ENCODE data around the gene FOXP4.

FOXP4 gene

DNA sequence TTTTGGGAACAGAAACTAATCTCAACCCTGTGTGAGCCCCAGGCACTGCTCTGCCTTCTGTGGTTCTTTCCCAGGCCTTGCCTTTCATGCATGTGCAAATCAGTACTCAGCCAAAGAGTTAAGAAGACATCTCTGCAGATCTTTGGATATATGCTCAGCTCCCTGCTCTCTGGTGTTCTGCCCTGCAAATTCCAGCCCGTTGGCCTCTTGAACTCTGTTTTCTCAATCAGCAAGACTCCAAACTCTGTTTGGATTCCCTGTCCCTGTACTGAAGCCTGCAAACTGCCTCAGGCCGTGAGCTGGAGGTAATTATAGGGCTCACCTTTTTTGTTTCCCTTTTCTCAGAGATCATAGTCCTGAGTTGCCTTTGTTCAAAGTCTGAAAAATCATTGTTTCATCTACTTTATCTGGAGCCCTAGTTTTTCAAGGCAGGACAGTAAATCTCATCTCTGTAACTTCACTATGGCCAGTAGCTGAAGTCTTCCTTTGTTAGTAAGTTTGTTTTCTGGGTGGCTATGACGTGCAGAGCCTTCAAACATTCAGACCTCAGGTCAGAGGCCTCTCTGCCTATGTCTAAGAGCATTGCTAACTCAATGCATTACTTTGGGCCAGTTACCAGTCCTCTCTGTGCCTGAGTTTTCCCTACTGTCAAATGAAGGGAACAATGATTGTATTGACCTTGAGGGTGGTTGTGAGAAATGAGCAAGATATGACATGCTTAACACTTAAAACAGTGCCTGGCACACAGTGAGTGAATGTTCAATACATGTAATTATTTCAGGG lies 76.2 kb downstream of the FOXP4 start:
- no peak for DNase-seq (ENCODE audit: low read depth in 2 of 3, low spot score in 2 of 3)

DNA sequence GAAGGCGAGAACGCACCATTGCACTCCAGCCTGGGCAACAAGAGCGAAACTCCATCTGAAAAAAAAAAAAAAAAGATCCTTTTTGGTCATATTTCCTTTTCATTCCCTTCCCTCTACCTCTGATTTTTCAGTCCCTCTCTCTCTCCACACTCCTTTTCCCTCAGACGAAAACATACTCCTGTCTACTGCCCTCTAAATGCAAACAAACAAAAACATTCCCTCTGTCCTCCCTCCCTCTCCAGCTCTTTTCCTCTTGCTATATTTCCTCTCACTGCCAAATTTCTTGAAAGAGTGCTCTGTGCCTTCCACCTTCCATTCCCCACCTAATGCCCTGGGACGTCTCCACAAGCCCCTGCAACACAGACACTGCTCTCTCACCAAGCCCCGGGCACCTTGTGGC lies 77.1 kb downstream of the FOXP4 start:
- DNase-seq (ENCODE audit: low read depth in 2 of 3, low spot score in 2 of 3) = no peak

DNA sequence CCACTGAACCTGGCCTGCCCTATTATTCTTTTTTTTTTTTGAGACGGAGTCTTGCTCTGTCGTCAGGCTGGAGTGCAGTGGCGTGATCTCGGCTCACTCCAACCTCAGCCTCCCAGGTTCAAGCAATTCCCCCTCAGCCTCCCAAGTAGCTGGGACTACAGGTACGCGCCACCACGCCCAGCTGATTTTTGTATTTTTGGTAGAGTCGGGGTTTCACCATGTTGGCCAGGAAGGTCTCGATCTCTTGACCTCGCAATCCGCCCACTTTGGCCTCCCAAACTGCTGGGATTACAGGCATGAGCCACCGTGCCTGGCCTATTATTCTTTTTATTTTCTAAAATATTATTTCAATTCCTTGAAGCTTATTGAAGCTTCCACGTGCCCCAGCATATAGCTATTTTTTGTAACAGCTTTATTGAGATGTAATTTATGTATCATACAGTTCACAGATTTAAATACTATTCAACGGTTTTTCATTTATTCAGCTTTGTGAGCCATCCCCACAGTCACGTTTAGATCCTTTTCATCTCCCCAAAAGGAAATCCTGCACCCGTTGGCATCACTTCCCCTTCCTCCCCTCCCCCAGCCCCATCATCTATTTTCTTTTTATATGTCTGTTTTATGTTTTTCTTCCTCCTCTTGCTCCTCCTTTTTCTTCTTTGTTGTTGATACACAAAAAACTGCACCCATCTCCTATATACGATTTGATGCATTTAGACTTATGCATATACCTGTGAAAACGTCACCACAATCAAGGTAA lies 78.6 kb downstream of the FOXP4 start:
- no peak for DNase-seq (ENCODE audit: low read depth in 2 of 3, low spot score in 2 of 3)

DNA sequence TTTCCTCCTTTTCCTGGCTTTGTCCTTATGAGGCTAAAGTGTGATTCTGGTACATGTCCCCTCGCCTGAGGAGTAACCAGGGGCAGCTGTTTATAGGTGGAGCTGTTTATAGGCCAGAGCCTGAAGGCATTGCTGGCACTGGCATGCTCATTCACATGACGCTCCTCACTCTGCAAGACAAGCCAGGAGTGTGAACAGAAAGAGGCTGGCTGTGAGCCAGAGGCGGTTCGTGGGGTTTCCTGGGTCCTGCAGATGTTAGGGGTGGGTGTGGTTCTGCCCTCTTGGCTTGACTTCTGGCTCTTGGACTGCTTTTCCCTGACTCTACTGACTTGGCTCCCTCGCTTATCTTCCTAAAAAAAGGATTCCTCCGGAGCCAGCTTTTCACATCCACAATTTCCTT lies 79.3 kb downstream of the FOXP4 start:
- no peak for DNase-seq (ENCODE audit: low read depth in 2 of 3, low spot score in 2 of 3)

DNA sequence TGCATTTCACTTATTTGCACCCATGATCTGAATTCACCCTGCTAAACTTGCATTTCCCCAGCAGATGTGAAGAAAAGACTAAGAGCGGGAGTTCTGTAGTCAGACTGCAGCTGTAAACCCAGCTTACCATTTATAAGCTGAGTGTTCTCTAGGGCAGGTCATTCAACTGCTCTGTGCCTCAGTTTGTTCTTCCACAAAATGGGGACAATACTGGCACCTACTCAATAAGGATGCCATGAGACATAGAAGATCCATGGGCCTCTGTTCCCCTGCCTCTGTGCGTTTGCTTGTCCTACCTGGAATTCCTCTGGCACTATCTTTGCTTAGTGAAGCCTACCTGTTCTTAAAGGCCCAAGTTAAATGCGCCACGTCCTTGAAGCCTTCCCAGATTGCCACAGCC lies 79.8 kb downstream of the FOXP4 start:
- no peak for DNase-seq (ENCODE audit: low read depth in 2 of 3, low spot score in 2 of 3)

DNA sequence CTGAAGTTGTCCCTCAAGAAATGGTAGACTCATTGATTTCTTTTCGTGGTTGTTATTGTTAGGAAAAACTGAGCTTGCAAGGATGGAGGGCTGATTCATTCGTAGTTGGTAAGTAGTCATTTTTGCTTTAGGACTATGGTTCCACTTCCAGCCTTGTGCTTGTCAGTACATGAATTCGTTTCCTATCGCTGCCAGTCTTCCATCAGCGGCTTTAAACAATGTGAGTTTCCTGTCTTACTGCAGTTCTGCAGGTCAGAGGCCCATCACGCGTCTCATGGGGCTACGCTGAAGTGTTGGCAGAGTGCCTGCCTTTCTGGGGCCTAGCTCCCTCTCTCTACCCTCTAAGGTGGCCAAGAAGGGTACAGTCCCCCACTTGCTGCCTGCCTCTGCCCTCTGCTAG lies 80.7 kb downstream of the FOXP4 start:
- DNase-seq (ENCODE audit: low read depth in 2 of 3, low spot score in 2 of 3) = no peak

DNA sequence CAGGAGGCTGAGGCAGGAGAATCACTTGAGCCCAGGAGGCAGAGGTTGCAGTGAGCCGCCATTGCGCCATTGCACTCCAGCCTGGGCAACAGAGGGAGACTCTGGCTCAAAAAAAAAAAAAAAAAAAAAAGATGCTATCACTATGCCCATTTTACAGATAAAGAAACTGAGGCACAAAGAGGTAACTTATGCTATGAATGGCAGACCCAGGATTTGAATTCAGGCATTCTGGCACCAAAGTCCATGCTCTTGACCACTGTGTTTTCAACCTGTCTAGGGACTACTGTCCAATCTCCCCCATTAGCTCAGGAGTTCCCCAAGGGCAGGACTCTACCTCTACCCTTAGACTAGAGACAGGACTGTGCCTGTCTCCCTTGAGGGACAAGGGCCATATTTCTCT lies 82.9 kb downstream of the FOXP4 start:
- no peak for DNase-seq (ENCODE audit: low read depth in 2 of 3, low spot score in 2 of 3)

DNA sequence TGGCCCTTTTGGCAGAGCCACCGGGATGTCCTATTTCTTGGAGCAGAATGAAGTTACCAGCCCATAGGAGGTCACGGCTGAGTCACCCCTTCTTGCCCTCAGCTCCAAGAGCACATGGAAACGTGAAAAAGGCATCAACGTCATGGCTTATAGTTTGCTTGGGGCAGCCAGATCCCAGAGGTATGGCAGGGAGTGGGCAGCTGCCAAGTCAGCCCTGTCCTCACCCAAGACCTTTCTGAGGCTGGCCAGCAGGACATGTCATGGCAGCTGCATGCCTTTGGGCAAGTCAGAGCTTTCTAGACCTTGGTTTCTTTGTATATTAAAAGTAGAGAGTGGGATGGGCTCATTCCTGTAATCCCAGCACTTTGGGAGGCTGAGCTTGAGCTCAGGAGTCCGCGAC lies 83.9 kb downstream of the FOXP4 start:
- DNase-seq (ENCODE audit: low read depth in 2 of 3, low spot score in 2 of 3) = no peak

DNA sequence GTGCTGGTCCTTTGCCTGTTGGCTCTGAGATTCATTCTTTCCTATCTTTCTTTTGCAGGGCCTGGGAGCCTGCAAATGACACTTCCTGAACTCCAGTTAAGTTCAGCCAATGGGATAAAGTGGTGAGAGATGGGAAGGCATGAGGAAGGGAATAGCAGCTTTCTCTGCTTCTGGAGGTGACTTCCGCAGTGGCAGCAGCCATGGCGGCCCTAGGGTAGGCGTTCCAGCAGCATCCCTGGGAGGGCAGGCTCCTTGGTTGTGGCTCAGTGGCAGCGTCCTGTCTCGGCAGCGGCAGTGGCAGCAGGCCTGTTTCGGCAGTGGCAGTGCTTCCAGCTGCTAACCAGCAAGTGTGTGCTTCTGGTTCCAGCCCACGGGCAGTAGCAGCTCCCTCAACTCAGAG lies 84.8 kb downstream of the FOXP4 start:
- DNase-seq (ENCODE audit: low read depth in 2 of 3, low spot score in 2 of 3) = no peak

DNA sequence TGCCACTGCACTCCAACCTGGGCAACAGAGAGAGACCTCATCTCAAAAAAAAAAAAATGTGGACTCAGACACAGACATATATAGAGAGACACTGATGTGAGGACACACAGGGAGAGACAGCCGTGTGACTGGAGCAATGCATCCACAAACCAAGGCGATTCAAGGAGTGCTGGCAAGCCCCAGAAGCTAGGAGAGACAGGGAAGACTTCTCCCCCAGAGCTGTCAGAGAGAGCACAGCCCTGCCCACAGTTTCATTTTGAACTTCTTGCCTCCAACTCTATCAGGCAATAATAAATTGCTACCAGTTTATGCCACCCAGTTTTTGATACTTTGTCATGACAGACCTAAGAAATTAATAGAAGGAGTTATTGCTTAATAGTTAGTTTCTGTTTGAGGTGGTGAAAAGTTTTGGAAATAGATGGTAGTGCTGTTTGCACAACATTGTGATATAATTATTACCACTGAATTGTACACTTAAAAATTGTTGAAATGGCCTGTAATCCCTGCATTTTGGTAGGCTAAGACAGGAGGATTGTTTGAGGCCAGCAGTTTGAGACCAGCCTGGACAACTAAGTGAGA lies 87.0 kb downstream of the FOXP4 start:
- DNase-seq (ENCODE audit: low read depth in 2 of 3, low spot score in 2 of 3) = no peak

DNA sequence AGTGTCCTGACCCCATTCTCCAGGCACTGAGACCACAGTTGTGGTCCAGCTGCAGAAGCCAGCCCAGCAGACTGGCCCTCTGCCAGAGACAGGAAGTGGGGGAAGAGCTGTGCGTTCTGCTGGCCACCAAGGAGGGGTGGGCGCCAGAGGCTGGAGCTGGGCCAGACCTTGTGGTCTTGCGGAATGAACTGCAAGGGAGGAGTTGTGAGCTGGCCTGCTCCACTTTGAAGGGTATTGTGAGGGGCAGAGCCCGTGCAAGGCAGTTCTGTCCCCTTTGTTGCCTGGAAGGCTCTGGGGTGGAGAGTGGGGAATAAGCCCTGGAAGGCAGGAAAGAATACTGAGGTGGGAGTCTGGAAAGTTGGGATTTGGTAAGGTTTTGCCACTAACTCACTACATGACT lies 88.5 kb downstream of the FOXP4 start:
- DNase-seq (ENCODE audit: low read depth in 2 of 3, low spot score in 2 of 3) = no peak

DNA sequence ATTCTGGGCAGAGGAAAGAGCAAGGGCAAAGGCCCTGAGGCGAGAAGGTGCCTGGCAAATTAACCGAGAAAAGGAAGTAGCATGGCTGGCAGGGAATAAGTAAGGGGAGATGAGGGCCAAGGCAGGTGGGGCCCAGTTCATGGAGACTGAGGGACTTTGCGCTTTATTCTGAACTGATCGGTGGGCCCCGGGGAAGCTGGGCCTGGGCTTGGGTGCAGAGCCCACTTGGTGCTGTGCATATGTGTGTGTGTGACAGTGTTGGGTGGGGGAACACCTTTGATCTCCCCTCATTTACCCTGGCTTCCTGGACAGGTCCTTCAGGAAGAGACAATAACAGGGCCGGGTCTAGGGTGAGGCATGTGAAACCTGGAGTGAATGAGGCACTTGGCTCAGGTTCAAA lies 89.2 kb downstream of the FOXP4 start:
- no peak for DNase-seq (ENCODE audit: low read depth in 2 of 3, low spot score in 2 of 3)

DNA sequence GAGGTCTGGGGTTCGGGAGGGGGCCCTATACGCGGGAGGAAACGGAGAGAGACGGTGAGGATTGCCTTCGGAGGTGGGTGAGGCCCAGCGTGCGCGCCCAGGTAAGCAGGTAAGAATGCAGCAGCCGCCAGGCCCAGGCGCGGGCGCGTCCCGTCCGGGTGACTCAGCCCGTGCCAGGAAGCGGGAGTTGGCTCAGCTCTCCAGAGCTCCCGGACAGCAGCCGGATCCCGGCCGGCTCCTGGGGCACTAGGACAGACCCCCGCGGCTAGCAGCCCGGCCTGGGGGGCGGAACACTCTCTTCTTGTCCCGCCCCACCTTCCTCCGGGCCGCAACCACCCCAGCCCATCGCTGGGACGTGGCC lies 90.6 kb downstream of the FOXP4 start:
- DNase-seq (ENCODE audit: low read depth in 2 of 3, low spot score in 2 of 3) = no peak

DNA sequence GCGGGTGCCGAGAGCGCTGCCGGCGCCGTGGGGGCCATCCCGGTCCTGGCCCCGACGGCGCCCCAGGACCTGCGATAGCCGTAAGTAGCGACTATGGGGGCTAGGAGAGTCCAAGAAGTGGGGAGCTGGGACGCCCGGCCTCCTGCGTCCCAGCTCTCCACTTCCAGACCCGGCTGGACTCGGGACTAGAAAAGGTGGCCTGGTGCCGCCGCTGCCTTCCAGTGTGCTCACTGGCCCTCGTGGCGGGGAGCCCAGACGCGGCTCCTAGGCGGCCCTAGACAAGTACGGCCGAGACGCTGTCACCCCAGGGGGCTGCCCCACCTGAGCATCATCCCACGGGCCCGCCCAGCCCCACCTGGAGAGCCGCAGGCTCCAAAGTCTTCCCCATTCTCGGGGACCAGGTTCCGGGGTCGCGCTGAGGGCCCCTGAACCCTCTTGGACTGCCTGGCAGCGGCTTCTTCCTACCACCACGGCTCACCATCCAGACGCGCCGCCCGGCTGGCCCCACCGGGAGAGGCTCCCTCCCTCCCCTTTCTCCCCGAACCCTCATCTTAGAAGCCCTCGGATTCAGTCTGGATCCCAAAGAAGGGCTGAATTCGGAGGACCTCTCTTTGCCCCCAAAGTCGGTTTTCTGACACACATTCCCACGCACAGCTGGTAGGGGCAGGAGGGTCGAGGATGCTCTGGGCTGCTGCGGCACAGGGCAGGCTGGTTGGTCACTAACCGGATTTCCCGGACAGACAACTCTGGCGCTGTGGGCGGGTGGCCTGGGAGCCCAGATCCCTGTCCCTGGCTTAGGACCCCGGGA lies 91.2 kb downstream of the FOXP4 start:
- DNase-seq (ENCODE audit: low read depth in 2 of 3, low spot score in 2 of 3) = no peak

DNA sequence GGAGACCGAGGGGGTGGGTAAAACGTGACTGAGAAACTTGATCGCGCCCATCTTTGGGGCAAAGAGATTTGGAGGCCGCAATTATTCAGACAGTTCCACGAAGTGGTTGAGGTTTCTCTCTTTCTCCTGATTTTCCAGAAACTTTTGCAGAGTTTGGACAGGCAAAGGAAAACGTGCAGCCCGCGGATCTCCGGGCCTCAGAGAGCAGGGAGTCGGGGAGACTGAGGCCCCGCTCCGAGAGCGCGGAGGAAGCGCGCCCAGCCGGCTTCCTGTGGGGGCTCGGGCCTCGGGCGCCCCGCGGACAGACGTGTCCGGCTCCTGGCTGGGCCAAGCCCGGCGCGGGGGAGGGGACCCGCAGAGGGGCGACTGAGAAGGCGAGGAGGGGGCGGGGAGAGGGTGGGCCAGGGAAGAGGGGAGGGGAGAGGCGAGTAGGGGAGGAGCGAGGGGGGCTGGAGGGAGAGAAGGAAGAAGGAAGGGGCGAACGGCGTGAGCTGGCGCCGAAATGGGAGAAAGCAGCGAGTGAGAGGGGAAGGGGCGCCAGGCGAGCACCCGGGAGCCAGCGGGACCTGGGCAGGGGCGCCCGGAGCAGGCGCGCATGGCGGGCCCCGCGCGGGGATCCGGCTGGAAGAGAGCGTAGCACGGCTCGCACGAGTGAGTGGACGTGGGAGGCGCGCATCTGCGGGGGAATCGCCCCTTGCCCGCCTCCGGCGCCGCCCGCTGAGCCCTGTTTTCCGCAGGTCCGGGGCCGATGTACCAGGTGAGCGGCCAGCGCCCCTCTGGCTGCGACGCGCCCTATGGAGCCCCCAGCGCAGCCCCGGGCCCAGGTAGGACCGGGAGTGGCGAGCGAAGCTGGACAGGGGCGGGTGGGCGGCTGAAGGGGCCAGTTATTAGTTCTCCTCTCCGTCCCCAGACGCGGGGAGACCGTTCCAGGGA lies 92.1 kb downstream of the FOXP4 start, which contains the start of gene MDFI:
MDFI (plus strand) TSS at position 467 of the 933 bp plus-strand sequence; CDS start at position 749, 282 bp downstream.
- no peak for DNase-seq (ENCODE audit: low read depth in 2 of 3, low spot score in 2 of 3)

DNA sequence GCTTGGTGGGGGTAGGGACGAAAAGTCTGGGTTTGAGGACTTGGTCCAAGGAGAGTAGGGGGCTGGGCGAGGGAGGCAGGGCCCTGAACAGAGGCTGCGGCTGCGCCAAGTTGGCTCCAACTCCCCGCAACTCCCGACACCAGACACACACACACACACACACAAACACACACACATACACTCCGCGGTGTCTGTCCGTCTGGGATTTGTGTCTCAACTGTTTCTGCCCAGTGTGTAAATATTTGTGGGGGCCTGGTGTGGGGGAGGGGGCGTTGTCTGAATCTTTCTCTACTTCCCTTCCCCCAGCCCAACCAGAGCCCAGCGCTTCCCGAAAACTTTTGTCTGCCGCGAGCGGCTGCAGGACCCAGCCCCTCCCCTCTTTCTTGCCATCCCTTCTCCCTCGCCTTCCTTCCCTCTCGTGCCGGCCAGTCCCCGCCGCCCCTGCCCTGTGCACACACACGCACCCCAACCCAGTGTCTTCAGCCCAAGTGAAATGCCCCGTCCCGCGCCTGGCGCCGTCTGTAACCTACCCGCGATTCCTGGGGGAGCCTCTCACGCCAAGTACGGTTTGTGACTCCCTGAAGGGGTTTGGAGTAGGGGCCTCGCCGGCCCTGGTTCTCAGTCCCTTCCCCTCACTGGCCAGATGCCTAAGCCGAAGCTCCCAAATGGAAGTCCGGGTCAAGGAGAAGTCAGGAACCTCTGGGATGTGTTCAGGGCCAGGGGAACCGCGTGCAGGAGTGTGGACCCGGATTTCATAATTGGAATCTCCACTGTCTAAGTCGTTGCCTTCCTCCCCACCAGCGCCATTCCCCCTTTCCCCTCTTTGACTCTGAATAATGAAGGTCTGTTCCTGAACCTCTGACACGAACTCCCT lies 93.0 kb downstream of the FOXP4 start:
- DNase-seq (ENCODE audit: low read depth in 2 of 3, low spot score in 2 of 3) = no peak

DNA sequence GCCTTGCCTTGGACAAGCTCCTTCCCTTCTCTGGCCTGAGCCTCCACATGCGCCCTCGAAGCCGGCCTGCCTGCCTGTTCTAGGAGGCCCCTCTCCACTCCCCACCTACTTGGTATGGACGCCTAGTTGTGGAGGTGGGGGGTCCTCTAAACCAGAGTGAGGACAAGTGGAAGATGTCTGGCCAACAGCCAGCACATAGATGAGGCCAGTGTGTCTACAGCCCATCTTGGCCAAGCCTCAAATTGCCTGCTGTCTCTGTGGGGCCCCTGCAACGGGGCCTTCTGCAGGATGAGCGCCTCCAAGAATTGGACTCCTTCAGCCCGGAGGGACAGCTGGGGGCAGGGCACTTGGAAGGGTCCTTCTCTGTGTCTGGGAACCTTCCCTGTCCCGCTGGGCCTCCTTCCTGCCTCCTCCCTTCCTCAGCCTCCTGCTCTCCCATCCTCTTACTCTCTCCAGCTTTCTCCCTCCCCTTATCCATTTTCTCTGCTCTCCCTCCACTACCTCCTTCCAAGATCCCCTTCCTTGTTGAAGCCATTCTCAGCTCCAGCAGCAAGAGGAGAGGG lies 93.7 kb downstream of the FOXP4 start:
- DNase-seq (ENCODE audit: low read depth in 2 of 3, low spot score in 2 of 3) = no peak

DNA sequence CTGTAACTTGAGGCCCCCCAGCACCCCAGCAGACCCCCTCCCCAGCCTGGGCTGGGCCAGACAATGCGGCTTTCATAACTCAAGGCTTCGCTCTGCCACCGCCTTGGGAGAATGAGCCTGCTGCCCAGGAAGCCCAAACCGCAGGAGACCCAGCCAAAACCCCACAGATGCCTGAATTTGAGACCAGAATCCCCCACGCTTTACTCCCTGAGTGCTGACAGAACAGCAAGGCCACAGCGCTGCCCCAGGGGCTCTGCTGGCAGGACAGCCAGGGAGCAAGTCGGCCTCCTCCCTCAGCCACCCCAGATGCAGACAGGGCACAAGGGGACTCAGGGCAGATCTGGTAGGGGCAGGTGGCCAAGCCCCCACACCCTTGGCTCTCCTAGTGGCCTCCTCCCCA lies 94.2 kb downstream of the FOXP4 start:
- no peak for DNase-seq (ENCODE audit: low read depth in 2 of 3, low spot score in 2 of 3)

DNA sequence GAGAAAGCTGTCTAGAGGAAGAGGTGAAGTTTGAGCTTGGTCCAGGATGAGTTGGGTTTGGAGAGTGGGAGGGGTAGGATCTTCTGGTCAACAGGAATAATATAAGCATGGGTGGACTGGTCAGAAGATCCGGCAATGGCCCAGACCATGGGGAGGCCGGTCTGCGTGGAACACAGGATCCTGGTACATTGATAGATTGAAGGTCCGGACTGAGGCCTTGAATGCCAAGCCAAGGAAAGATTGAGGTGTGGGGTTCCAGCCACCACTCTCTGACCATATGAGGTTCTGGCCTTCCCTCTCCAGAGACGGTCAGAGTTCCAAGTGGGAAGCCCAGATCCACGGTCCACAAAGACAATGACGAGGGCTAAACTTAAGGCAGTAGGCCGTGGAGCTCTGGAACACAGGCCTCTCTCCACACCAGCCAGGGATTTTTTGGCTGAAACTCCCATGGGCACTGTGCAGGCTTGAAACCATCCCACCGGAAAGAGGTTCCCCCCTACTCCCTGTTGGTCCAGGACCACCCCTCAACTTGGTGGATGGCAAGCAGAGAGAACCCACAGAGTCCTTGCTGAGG lies 95.3 kb downstream of the FOXP4 start:
- DNase-seq (ENCODE audit: low read depth in 2 of 3, low spot score in 2 of 3) = no peak
